T-helper 17 cell (primary cell): ENCODE results near the gene AAMP. TPM values are rescaled to one million over a fixed set of nuclear protein-coding genes. Genes with fewer than 3 reads are reported as not detected.
A peak's percentile ranks its signal among the peaks of the same experiment; 100 is the strongest.

Experiments
- ATAC-seq: fragments of 150-1000 bp; cut with Tn5 transposase; 2 replicates; pipeline ENCODE4 v1.10.0; 2021; ENCODE audit warnings: mild to moderate bottlenecking, moderate library complexity
- DNase-seq, 3 donors: peaks; one replicate each; pipeline versions ENCODE4 v3.0.0 to v3.0.0-alpha.2; 2020 to 2021
- H3K9me3 ChIP-seq: one replicate; pipeline ENCODE4 v1.7.0; 2013; ENCODE audit warnings: low read length, mild to moderate bottlenecking; ENCODE audit not compliant: control insufficient read depth, poor library complexity, severe bottlenecking
- H3K27ac Mint-ChIP-seq: one replicate; pipeline ENCODE4 v1.8.0; 2022; ENCODE audit warnings: mild to moderate bottlenecking, moderate library complexity, mixed read lengths
- H3K27me3 Mint-ChIP-seq: one replicate; pipeline ENCODE4 v1.8.0; 2022; ENCODE audit warnings: mixed read lengths
- H3K36me3 Mint-ChIP-seq: one replicate; pipeline ENCODE4 v1.8.0; 2022; ENCODE audit warnings: low read depth, mixed read lengths
- H3K4me1 Mint-ChIP-seq: one replicate; pipeline ENCODE4 v1.8.0; 2022; ENCODE audit warnings: mild to moderate bottlenecking, mixed read lengths
- H3K4me3 Mint-ChIP-seq: one replicate; pipeline ENCODE4 v1.8.0; 2022; ENCODE audit warnings: mild to moderate bottlenecking, moderate library complexity, mixed read lengths
- total RNA-seq, 4 donors: library from RNA in 2 of 4; stranded (reverse) in 2 of 4; gene quantifications; one replicate each; pipeline ENCODE4 v1.2.3 and lab custom pipeline; 2022 to 2026

The AAMP gene
- total RNA-seq, 2 donors from 2014 or later: 46.8 to 47.0 TPM

DNA sequence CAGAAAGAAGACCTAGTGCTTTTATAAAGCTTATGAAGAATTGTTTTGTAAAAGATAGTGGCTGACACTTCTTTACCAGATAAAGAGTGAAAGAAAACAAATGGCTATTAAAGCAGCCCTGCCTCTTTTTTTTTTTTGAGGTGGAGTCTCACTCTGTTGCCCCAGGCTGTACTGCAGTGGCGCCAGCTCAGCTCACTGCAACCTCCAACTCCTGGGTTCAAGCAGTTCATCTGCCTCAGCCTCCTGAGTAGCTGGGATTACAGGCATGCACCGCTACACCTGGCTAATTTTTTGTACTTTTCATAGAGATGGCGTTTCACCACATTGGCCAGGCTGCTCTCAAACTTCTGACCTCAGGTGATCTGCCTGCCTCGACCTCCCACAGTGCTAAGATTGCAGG, 40.1 kb downstream of the AAMP start:
- H3K9me3 ChIP-seq: no peaks in the 10 kb centered on the region
- Mint-ChIP-seq H3K27me3 (no peaks in the 10 kb centered on the region), H3K4me1 (peaks cover 39% of the 10 kb centered on the region), H3K4me3 (no peak overlapping the region), H3K27ac (peak overlapping the region; percentile 88), H3K36me3 (peaks cover 8% of the 10 kb centered on the region)
- DNase-seq: no peak
- ATAC-seq: no peak

GRCh38 chr2:218229239-218229638, 40.7 kb downstream of the AAMP start:
- no peaks in the 10 kb centered on the region for H3K9me3 ChIP-seq
- Mint-ChIP-seq H3K27me3 (no peaks in the 10 kb centered on the region), H3K4me3 (peak overlapping the region; percentile 56), H3K4me1 (peaks cover 45% of the 10 kb centered on the region), H3K27ac (peak overlapping the region; percentile 88), H3K36me3 (peaks cover 8% of the 10 kb centered on the region)
- ATAC-seq (peak; percentile 87), DNase-seq (no peak)

- H3K36me3 Mint-ChIP-seq: peaks cover 7% of the 10 kb centered on the region
- peak overlapping the region; percentile 56 for H3K4me3 Mint-ChIP-seq
- DNase-seq (no peak), ATAC-seq (no peak)
- no peaks in the 10 kb centered on the region for H3K9me3 ChIP-seq
- peak overlapping the region; percentile 98 for H3K27ac Mint-ChIP-seq
- H3K4me1 Mint-ChIP-seq: peaks cover 42% of the 10 kb centered on the region
- no peaks in the 10 kb centered on the region for H3K27me3 Mint-ChIP-seq
Observed at GRCh38 chr2:218228366-218229090, 41.4 kb downstream of the AAMP start.

- peak overlapping the region; percentile 98 for H3K27ac Mint-ChIP-seq
- no peaks in the 10 kb centered on the region for H3K27me3 Mint-ChIP-seq
- ATAC-seq: no peak
- H3K4me3 Mint-ChIP-seq: no peak overlapping the region
- H3K4me1 Mint-ChIP-seq: peaks cover 51% of the 10 kb centered on the region
- no peaks in the 10 kb centered on the region for H3K9me3 ChIP-seq
- H3K36me3 Mint-ChIP-seq: peaks cover 4% of the 10 kb centered on the region
- no peak for DNase-seq
Observed at GRCh38 chr2:218226903-218227302, 43.0 kb downstream of the AAMP start.

GRCh38 chr2:218224186-218224585, 45.8 kb downstream of the AAMP start:
- peak overlapping the region; percentile 98 for H3K27ac Mint-ChIP-seq
- peak overlapping the region; percentile 78 for H3K4me3 Mint-ChIP-seq
- H3K4me1 Mint-ChIP-seq: peaks cover 63% of the 10 kb centered on the region
- DNase-seq (no peak), ATAC-seq (no peak)
- H3K27me3 Mint-ChIP-seq: no peaks in the 10 kb centered on the region
- no peaks in the 10 kb centered on the region for H3K9me3 ChIP-seq
- peaks cover 7% of the 10 kb centered on the region for H3K36me3 Mint-ChIP-seq

- Mint-ChIP-seq H3K27me3 (no peaks in the 10 kb centered on the region), H3K4me1 (peaks cover 66% of the 10 kb centered on the region), H3K36me3 (peaks cover 7% of the 10 kb centered on the region), H3K4me3 (peak overlapping the region; percentile 70), H3K27ac (peak overlapping the region; percentile 98)
- H3K9me3 ChIP-seq: no peaks in the 10 kb centered on the region
- ATAC-seq (peak; percentile 52), DNase-seq (no peak)
Observed at GRCh38 chr2:218223046-218223445, 46.9 kb downstream of the AAMP start.

DNA sequence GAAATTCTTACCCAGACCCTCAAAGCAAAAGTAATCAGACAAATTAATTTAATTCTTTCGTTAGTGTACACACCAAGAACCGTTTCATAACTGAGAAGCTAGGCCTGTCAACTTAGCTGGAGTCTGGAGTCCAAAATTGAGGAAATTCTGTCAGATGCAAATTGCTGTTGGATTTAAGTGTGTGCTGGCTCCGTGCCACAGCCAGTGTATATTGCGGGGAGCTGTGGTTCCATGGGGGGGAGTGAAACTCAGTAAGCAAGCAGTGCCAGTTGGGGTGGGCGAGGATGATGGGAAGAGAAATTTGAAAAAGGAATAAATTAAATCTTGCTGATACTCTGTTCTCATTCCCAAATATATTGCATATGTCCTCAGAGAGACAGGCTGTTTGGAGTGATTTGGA, 48.9 kb downstream of the AAMP start:
- DNase-seq (no peak), ATAC-seq (no peak)
- peaks cover 69% of the 10 kb centered on the region for H3K4me1 Mint-ChIP-seq
- peak overlapping the region; percentile 98 for H3K27ac Mint-ChIP-seq
- peak overlapping the region; percentile 99 for H3K4me3 Mint-ChIP-seq
- peaks cover 11% of the 10 kb centered on the region for H3K36me3 Mint-ChIP-seq
- H3K27me3 Mint-ChIP-seq: no peaks in the 10 kb centered on the region
- no peaks in the 10 kb centered on the region for H3K9me3 ChIP-seq

- DNase-seq (no peak), ATAC-seq (no peak)
- no peaks in the 10 kb centered on the region for H3K27me3 Mint-ChIP-seq
- peak overlapping the region; percentile 99 for H3K4me3 Mint-ChIP-seq
- H3K27ac Mint-ChIP-seq: peak overlapping the region; percentile 98
- H3K4me1 Mint-ChIP-seq: peaks cover 59% of the 10 kb centered on the region
- H3K36me3 Mint-ChIP-seq: peaks cover 9% of the 10 kb centered on the region
- H3K9me3 ChIP-seq: no peaks in the 10 kb centered on the region
Observed at GRCh38 chr2:218219934-218220333, 50.0 kb downstream of the AAMP start.

- peak overlapping the region; percentile 98 for H3K27ac Mint-ChIP-seq
- H3K27me3 Mint-ChIP-seq: no peaks in the 10 kb centered on the region
- peaks cover 51% of the 10 kb centered on the region for H3K4me1 Mint-ChIP-seq
- ATAC-seq (peak; percentile 29), DNase-seq (no peak)
- peak overlapping the region; percentile 99 for H3K4me3 Mint-ChIP-seq
- H3K9me3 ChIP-seq: no peaks in the 10 kb centered on the region
- peaks cover 9% of the 10 kb centered on the region for H3K36me3 Mint-ChIP-seq
Observed at GRCh38 chr2:218218268-218219185, 51.4 kb downstream of the AAMP start.

GRCh38 chr2:218217360-218218267, 52.3 kb downstream of the AAMP start:
- Mint-ChIP-seq H3K4me3 (peak overlapping the region; percentile 99), H3K27me3 (no peaks in the 10 kb centered on the region), H3K4me1 (peaks cover 42% of the 10 kb centered on the region), H3K36me3 (peaks cover 9% of the 10 kb centered on the region), H3K27ac (peak overlapping the region; percentile 98)
- ATAC-seq: peak; percentile 65
- no peaks in the 10 kb centered on the region for H3K9me3 ChIP-seq
- DNase-seq: peak; percentile 42 to 58 (median 52)

- H3K27me3 Mint-ChIP-seq: no peaks in the 10 kb centered on the region
- peak within 1 kb of the TSS; percentile 99 for H3K4me3 Mint-ChIP-seq
- H3K36me3 Mint-ChIP-seq: peaks cover 9% of the 10 kb centered on the region
- DNase-seq (peak; percentile 89 to 94 (median 90)), ATAC-seq (peak; percentile 80)
- H3K27ac Mint-ChIP-seq: peak within 1 kb of the TSS; percentile 98
- H3K9me3 ChIP-seq: no peaks in the 10 kb centered on the region
- peaks cover 36% of the 10 kb centered on the region for H3K4me1 Mint-ChIP-seq
Observed at GRCh38 chr2:218216674-218217359, 53.1 kb downstream of the AAMP start, which contains the start of gene ARPC2. ARPC2 (plus strand) TSS chr2:218217189; CDS start chr2:218217471, 282 bp downstream.

DNA sequence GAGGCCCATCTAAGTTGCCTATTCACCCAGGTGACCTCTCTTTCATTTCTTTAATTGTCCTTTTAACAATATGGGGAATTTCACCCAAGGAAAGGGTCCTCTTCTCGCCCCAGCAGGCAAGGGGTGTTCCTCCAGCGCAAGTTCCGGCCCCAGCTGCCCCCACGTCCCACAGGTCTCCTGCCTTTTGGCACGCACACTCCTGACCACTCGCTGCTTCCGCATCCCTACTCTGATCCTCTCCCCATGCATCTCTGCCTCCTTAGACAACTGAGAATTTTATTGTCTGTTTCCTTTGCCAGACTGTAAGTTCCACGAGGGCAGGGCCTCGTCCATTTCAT, 53.6 kb downstream of the AAMP start:
- ATAC-seq (no peak), DNase-seq (no peak)
- Mint-ChIP-seq H3K36me3 (peaks cover 9% of the 10 kb centered on the region), H3K4me1 (peaks cover 31% of the 10 kb centered on the region), H3K4me3 (peak overlapping the region; percentile 99), H3K27me3 (no peaks in the 10 kb centered on the region), H3K27ac (peak overlapping the region; percentile 98)
- no peaks in the 10 kb centered on the region for H3K9me3 ChIP-seq
